SK-MEL-5 (cell line): ENCODE results near the gene EDDM3A. TPM values are rescaled to one million over a fixed set of nuclear protein-coding genes. Genes with fewer than 3 reads are reported as not detected.
"Not testable (repeated sequence)": the region's sequence is repeated elsewhere in the genome, so short reads cannot be mapped to it uniquely, and the experiment has no call there.

ENCODE experiments used
- DNase-seq: peaks from one replicate; pipeline ENCODE4 v3.0.0-alpha.2; 2016; ENCODE audit warnings: low read depth, low spot score
- in situ Hi-C: cut with HindIII; loops from 2 replicates; pipeline ENCODE4 v1.10.0; 2016; ENCODE audit warnings: low sequenced_read_pairs, high pct_unique_total_duplicates, low pct_unique_long_range_greater_than_20kb
- total RNA-seq: library from RNA; depleted of rRNA; stranded (reverse); fragments of >200 nt; shearing (Covaris generic); gene quantifications from 2 replicates; pipeline ENCODE4 v1.2.3, GENCODE V29; 2014

Gene EDDM3A
- total RNA-seq, 1 experiment from 2014 or later: not detected

DNA sequence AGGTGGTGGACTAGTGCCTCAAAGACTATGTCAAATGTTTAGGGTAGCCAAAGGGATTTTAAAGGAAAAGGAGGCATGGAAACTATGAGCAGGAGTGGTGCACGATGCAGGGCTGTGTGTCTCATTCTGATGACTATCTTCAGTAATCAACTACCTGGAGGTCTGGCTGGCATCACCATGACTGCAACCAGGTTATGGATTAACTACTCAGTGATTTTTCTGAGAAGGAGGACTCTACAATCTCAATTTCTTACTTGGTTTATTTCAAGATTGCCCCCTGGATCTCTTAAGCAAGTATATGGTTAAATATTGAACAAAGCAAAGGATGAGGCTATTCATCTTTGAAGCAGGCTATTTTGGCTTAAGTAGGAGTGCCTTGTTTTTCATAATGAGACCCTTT, 19.2 kb upstream of the EDDM3A start:
- in situ Hi-C loops: no loop called here

DNA sequence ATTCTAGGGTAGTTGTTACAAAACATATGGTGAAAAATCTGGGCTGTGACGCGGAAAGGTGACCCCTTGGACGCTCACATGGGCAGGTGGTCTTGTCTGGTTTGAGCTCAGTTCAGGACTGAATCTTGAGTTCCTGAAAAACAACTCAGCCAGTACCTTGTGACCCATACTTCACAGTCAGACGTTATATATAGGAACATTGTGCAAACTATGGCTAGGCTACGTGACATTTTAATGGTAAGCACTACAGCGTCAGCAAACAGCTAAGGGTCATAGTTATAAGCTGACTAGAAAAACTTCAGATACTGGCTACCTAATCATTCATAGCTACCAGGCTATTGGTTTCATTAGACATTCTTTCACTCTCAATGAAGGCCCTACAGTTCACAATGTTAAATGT, 14.8 kb upstream of the EDDM3A start:
- no peak for DNase-seq
- in situ Hi-C loops: no loop called here

More for the DNA sequence above, 19.2 kb upstream of the EDDM3A start:
- no peak for DNase-seq

DNA sequence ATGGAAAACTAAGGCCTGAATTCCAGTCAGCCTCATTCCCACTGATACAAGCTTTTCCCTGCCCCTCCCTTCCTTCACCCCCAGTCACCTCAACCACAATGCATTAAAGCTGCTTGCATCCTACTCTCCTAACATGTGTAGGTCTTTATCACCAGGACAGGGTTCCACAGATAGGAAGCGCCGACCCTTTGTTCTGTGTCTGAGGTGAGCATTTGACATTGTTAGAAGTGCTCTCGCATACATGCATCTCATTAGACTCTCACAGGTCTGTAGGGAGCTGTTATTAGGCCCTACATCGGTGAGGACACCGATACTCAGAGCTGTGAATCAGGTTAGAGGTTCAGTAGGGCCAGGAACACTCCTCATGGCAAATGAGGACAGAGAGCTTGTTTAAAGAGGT, 13.2 kb upstream of the EDDM3A start:
- in situ Hi-C loops: no loop called here
- no peak for DNase-seq

DNA sequence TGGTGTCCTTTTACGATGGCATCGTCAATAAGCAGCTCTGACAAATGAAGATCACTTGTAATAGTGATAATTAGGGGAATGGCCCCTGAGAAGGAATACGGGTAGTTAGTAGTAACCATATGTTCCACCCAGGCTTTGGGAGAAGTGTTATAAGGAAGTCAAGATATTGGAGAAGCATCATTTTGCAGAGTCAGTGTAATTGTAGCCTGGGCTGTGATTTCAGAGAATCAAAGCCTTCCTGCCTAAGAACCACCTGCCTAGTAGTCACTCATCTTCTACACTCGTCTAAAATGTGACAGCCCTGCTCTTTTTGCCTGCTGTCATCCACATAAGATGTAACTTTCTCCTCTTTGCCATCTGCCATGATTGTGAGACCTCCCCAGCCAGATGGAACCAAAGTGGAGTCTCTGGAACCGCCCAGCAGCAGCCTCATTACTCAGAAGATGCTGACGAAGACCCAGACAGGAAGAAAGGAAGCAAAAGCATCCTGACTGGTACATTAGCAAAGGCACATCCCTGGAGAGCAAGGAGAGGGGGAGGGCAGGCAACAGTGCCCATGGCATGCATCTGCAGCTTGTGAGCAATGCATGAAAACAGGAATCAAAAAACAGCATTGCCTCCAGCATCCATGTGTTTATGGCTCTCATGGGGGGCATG, 12.6 kb upstream of the EDDM3A start:
- in situ Hi-C loops: no loop called here
- no peak for DNase-seq

DNA sequence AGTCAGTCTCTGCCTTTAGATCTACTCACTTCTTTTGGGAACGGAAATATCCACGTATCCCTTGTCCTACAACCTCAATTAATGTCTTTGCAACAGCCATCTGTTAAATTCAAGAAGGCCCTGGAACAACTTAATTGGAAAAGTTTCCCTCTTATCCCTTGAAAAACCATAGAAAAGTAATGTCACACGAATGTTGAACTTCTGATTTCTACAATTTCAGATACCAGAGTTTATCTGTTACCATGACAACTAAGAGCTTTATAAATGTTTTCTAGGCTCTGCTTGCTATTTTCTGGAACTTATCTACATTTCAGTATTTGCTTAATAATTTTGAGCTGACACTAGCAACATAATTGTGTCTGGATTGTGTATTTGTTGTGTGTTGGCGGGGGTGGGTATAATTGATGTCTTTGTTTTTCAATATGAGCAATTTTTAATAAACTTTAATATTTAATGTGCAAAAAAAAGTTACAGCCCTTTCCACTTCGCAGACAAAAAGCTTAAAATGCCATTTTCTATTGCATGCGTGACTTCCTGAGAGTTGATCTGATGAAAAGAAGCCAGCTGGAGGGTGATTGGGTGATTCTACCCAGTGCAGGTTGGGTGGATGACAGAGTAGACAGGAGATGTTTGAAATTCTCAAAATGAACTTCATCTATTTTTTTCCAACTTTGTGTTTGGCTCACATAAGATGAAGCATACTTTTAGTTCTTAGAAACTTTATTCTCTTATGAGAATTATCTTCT, 11.8 kb upstream of the EDDM3A start:
- DNase-seq: no peak
- in situ Hi-C loops: no loop called here

DNA sequence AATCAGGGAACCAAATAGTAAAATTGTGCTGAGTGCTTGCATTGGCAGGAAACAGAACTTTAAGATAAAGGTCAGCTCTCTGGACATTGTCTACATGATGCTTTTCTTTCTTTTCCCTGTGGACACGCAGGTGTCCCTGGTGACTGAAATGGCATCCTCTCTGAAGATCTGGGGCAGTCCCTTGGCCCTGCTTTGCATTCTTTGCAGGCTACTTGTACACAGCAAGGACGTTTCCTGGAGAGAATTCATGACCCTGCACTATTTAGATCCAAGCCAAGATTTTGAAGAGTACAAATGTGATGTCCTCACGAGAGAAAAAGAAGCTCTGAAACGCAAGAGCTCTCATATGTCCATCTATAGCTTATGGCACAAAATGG, 11.3 kb upstream of the EDDM3A start:
- in situ Hi-C loops: no loop called here

DNA sequence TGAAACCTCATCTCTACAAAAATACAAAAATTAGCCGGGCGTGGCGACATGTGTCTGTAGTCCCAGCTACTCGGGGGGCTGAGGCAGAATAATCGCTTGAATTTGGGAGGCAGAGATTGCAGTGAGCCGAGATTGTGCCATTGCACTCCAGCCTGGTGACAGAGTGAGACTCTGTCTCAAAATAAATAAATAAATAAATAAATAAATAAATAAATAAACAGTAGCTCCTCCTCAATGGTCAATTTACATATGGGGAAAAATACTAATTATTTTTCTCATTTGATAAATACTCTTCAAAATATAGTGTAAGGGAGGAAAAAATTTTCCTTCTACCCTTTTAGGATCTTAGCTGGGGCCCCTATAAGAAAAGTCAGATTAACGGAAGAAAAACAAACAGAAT, 7.4 kb upstream of the EDDM3A start:
- DNase-seq, in situ Hi-C loops: not testable (repeated sequence)

More for the DNA sequence above, 11.3 kb upstream of the EDDM3A start:
- DNase-seq: no peak

DNA sequence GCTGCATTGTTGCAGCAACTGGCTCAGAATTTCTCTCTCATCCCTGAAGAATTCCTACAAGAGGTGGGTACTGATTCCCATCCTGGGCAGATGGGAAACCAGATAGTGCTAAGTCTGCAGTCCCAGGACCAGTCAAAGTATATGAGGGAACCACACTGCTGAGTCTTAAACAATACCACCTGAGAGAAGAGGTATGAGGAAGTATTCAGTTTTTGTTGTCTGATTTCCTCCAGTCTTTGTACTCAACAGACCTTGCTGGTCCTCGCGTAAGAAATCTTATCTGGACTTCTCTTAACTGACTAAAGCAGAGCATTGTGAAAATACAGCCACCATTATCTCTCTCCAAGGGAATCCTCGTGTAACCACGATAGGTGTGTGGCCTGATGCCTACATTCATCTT, 3.6 kb upstream of the EDDM3A start:
- in situ Hi-C loops: no loop called here
- no peak for DNase-seq

DNA sequence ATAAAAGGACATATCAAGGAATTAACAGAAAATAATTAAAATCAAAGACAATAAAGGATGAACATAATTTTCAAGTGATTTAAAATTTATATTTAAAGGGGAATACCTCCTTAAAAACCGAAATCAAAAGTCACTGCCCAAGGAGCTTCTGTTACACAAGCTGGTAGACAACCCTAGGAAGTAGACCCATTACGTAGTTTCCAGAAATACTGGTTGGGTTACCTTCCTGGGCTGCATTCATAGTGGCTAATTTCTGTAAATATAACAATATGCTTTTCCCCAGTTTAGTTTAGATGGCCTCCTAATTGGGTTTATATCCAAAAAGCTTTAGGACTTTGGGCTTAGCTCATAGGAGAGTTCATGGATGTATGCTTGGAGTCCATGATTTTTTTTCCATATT, 2.1 kb upstream of the EDDM3A start:
- in situ Hi-C loops: no loop called here

DNA sequence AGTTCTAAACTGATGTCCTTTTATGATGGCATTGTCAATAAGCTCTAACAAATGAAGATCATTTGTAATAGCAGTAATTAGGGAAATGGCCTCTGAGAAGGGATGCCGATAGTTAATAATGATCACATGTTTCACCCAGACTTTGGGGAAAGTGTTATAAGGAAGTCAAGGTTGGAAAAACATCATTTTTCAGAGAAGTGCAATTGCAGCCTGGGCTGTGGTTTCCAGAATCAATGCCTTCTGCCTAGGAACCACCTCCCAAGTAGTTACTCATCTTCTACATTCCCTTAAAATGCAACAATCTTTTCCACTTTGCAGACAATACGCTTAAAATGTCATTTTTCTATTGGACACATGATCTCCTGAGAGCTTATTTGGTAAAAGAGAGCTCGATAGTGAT, 879 bp downstream of the EDDM3A start:
- DNase-seq: no peak
- in situ Hi-C loops: no loop called here

More for the DNA sequence above, 2.1 kb upstream of the EDDM3A start:
- DNase-seq: no peak

DNA sequence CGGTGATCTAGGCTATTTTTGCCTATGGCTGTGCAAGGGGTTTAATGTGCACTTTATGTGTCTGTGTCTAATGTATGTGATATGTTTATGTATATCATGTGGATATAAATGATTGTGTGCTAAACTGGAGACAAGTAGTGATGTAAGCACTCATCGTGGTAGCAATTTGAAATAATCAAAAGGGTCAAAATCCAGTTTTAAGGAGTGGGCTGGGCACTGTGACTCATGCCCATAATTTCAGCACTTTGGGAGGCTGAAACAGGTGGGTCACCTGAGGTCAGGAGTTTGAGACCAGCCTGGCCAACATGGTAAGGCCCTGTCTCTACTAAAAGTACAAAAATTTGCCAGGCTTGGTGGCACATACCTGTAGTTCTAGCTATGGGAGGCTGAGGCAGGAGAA, 2.8 kb downstream of the EDDM3A start:
- DNase-seq: no peak
- in situ Hi-C loops: no loop called here

DNA sequence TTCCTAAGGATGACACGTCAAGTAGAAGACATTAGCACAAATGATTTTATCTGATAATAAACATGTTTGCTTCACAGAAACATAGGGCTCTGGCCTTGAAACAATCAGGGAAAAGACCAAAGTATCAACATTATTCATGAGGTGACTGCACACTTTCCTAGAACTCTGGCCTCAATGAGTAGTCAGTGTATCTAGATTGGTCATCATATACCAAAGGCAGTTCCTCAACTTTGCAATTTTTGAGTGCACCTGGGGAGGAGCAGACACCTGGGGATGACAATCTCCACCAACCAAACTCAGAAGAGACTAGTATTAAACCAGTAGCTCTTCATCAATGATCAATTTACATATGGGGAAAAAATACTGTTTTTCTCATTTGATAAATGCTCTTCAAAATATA, 4.5 kb downstream of the EDDM3A start:
- no peak for DNase-seq
- in situ Hi-C loops: no loop called here

DNA sequence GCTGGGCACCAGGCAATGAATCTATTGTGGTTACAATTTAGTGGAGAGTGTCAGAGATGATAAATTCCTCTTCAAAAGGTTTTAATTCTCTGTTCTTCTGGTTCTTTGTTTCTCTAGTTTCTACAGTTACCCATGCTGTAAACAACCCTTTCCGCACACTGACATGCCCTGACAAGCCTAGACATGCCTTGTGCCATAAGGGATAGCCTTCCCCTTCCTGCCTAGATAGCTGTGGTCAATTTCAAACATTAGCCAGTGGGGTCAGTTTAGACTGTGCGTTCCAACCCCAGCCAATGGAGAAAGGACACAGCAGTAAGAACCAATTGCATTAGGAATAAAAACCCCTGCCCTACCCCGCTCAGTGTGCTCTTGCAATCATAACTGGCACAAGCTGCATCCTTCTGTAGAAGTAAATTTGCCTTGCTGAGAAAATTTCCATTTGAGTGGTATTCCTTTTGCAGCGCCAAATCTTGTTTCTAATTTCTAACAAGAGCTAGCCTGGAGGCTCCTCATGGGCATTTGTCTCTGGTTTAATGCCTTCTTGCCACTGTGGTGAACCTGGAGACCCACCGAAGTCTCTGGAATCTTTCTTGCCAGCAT, 6.4 kb downstream of the EDDM3A start:
- DNase-seq: no peak
- in situ Hi-C loops: no loop called here

DNA sequence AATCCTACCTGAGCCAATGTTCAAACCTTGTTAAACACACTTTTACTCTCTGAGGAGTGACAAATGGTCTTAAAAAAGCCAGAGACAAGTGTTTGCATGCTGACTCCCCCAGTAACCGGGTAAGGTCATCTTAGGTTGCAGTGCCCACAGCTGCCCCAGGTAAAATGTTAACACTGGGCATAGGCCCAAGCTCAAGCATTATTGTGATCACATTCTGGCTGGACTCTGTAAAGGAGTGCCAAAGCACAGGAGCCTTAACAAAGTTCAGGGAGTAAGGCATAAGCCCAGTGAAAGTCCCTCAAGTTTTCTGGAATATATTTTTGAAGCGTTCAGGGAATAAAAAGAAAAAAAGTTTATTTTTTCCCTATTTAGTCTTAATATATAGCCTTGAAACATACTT, 8.6 kb downstream of the EDDM3A start:
- in situ Hi-C loops: no loop called here

DNA sequence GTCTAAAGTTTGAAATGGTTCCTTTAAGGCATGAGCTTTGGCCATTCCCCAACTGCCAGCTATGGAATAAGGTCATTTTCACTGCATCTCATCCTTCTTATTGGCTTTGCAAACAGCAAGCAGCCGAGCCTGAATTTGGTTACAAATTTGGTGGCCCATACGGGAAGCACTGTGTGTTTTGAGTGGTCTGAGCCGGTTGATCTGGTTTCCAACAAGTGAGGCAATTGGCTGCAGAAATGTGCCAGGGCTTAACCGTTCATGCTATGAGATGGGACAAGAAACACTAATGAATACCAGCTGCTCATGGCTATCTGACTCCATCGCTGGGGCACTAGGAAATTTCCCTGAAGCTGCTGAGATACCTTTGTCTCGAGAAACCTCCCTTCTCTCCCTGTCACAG, 9.3 kb downstream of the EDDM3A start:
- in situ Hi-C loops: no loop called here
- DNase-seq: no peak

More for the DNA sequence above, 8.6 kb downstream of the EDDM3A start:
- DNase-seq: no peak

DNA sequence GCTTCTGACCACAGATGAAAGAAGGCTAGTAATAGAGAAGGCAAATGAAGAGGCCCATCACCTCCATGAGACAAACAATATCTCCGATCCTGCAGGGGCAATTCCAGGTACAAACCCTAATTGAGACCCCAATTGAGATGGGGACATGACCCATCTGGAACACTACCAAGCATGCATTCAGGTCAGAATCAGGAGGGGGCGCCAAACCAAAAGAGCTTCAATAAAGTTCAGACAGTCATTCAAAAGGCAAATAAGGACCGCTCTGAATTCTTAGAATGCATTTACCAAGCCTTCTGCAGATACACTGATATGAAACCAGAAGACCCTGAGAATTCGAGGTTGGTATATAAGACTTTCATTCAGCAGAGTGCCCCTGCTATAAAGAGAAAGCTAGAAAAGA, 12.3 kb downstream of the EDDM3A start:
- peak; percentile 38 for DNase-seq
- in situ Hi-C loops: no loop called here

DNA sequence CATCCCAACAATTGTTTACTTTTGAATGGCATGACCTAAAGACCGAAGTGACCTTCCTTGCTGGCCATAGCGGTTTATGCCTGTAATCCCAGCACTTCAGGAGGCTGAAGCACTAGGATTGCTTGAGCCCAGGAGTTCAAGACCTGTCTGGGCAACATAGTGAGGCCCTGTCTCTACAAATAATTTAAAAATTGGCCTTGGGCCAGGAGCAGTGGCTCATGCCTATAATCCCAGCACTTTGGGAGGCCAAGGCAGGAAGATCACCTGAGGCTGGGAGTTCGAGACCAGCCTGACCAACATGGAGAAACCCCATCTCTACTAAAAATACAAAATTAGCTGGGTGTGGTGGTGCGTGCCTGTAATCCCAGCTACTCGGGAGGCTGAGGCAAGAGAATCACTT, 13.8 kb downstream of the EDDM3A start:
- DNase-seq, in situ Hi-C loops: not testable (repeated sequence)

DNA sequence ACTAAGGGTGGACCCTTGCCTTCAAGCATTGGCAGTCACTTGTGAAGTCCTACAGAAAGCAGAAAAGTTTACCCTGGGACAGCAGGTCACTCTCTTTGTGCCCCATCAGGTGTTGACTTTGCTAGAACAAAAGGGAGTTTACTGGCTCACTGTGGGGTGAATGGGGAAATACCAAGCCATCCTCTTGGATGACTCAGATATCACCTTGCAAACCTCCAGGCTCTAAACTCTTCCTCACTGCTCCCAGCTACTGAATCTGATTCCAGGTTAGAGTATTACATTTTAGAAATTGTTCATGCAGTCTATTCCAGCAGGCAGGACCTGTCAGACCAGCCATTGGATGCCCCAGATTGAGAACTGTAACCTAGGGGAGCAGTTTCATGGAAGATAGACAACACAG, 15.3 kb downstream of the EDDM3A start:
- no peak for DNase-seq

DNA sequence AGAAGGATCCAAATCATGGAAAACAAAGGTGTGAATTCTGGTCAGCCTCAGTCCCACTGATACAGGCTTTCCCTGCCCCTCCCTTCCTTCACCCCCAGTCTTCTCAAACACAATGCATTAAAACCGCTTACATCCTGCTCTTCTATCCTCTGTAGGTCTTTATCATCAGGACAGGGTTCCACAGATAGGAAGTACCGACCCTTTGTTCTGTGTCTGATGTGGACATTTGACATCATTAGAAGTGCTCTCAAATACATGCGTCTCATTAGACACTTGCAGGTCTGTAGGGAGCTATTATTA, 22.9 kb downstream of the EDDM3A start:
- in situ Hi-C loops: no loop called here
- DNase-seq: no peak

More for the DNA sequence above, 15.3 kb downstream of the EDDM3A start:
- in situ Hi-C loops: no loop called here
